GM21723 (cell line): ENCODE measurements around the gene DOCK1.

Experiments used
- ATAC-seq: cut with Tn5 transposase; IDR thresholded peaks from one replicate; pipeline ENCODE4 v1.9.1; 2021; ENCODE audit warnings: mild to moderate bottlenecking, moderate library complexity; ENCODE audit not compliant: unreplicated experiment

DOCK1 gene

GRCh38 chr10:127196282-127197153, 291.3 kb downstream of the DOCK1 start, which contains the start of gene INSYN2A:
Gene INSYN2A, minus strand, starts transcription at chr10:127196591. Its CDS starts 20,196 bp downstream, at chr10:127176395.
- ATAC-seq = no peak

- ATAC-seq = no peak
These were observed 291.9 kb downstream of the DOCK1 start for GRCh38 chr10:127197154-127197432.

GRCh38 chr10:127198307-127198706, 293.1 kb downstream of the DOCK1 start:
- no peak for ATAC-seq

GRCh38 chr10:127198721-127199120, 293.5 kb downstream of the DOCK1 start:
- no peak for ATAC-seq

- ATAC-seq = no peak
These were observed 295.4 kb downstream of the DOCK1 start for GRCh38 chr10:127200646-127201045.

GRCh38 chr10:127203067-127203466, 297.8 kb downstream of the DOCK1 start:
- no peak for ATAC-seq

- no peak for ATAC-seq
These were observed 301.9 kb downstream of the DOCK1 start for GRCh38 chr10:127207081-127207480.

GRCh38 chr10:127210936-127211466, 305.8 kb downstream of the DOCK1 start:
- no peak for ATAC-seq

GRCh38 chr10:127215866-127216265, 310.6 kb downstream of the DOCK1 start:
- no peak for ATAC-seq

GRCh38 chr10:127216274-127216673, 311.0 kb downstream of the DOCK1 start:
- ATAC-seq = no peak

- ATAC-seq = no peak
These were observed 311.6 kb downstream of the DOCK1 start for GRCh38 chr10:127216786-127217185.

GRCh38 chr10:127218658-127219057, 313.4 kb downstream of the DOCK1 start:
- ATAC-seq = no peak

- no peak for ATAC-seq
These were observed 316.1 kb downstream of the DOCK1 start for GRCh38 chr10:127221281-127221680.

- no peak for ATAC-seq
These were observed 321.8 kb downstream of the DOCK1 start for GRCh38 chr10:127227027-127227426.

GRCh38 chr10:127227663-127228062, 322.4 kb downstream of the DOCK1 start:
- no peak for ATAC-seq

GRCh38 chr10:127228195-127228787, 323.1 kb downstream of the DOCK1 start:
- ATAC-seq = no peak

- no peak for ATAC-seq
These were observed 329.1 kb downstream of the DOCK1 start for GRCh38 chr10:127234306-127234800.

GRCh38 chr10:127236266-127236665, 331.0 kb downstream of the DOCK1 start:
- ATAC-seq = no peak

GRCh38 chr10:127242914-127243313, 337.7 kb downstream of the DOCK1 start:
- no peak for ATAC-seq

- no peak for ATAC-seq
These were observed 338.5 kb downstream of the DOCK1 start for GRCh38 chr10:127243490-127244272.

- ATAC-seq = no peak
These were observed 340.2 kb downstream of the DOCK1 start for GRCh38 chr10:127245456-127245855.
